Mucosa of rectum (tissue), 2 donors: ENCODE measurements around the gene EIF2S1.
"Not testable (repeated sequence)": the region's sequence is repeated elsewhere in the genome, so short reads cannot be mapped to it uniquely, and the experiment has no call there.

Experiments used
- H3K27ac ChIP-seq, 2 donors: one replicate each; pipeline ENCODE4 v1.7.0; 2013; ENCODE audit warnings: inconsistent platforms in 2 of 2, low read depth in 2 of 2, low read length in 2 of 2
- H3K27me3 ChIP-seq, 2 donors: one replicate each; pipeline ENCODE4 v1.7.0; 2013; ENCODE audit warnings: low read length in 2 of 2; ENCODE audit not compliant: control insufficient read depth in 2 of 2, insufficient read depth in 2 of 2
- H3K36me3 ChIP-seq, 2 donors: one replicate each; pipeline ENCODE4 v1.7.0; 2013; ENCODE audit warnings: low read length in 2 of 2; ENCODE audit not compliant: control insufficient read depth in 2 of 2, insufficient read depth in 2 of 2
- H3K4me1 ChIP-seq, 2 donors: one replicate each; pipeline ENCODE4 v1.7.0; 2013; ENCODE audit warnings: low read length in 2 of 2, mild to moderate bottlenecking in 1 of 2; ENCODE audit not compliant: control insufficient read depth in 2 of 2, insufficient read depth in 2 of 2
- H3K4me3 ChIP-seq, 2 donors: one replicate each; pipeline ENCODE4 v1.7.0; 2013; ENCODE audit warnings: low read length in 2 of 2
- H3K9ac ChIP-seq, 2 donors: one replicate each; pipeline ENCODE4 v1.7.0; 2013; ENCODE audit warnings: low read length in 2 of 2, low read depth in 1 of 2, mild to moderate bottlenecking in 1 of 2
- H3K9me3 ChIP-seq, 2 donors: one replicate each; pipeline ENCODE4 v1.7.0; 2013; ENCODE audit warnings: low read length in 2 of 2; ENCODE audit not compliant: control insufficient read depth in 2 of 2
- donor health status: healthy.
- donor health status: Normal muscosa, but diverticular disease.

The EIF2S1 gene

GRCh38 chr14:67409461-67409860, 49.3 kb downstream of the EIF2S1 start:
- no peak overlapping the region for H3K9ac ChIP-seq
- no peak overlapping the region for H3K27ac ChIP-seq
- H3K27me3 ChIP-seq = no peaks in the 10 kb centered on the region
- H3K4me3 ChIP-seq = no peak overlapping the region
- no peaks in the 10 kb centered on the region for H3K36me3 ChIP-seq
- peaks cover 15 to 20% of the 10 kb centered on the region in 2 donors for H3K4me1 ChIP-seq
- H3K9me3 ChIP-seq = no peaks in the 10 kb centered on the region

GRCh38 chr14:67410313-67410712, 50.2 kb downstream of the EIF2S1 start:
- no peaks in the 10 kb centered on the region for H3K27me3 ChIP-seq
- H3K4me1 ChIP-seq = peaks cover 15 to 20% of the 10 kb centered on the region in 2 donors
- H3K9ac ChIP-seq = peak overlapping the region in 1 of 2 donors; percentile 54
- no peaks in the 10 kb centered on the region for H3K36me3 ChIP-seq
- H3K9me3 ChIP-seq = no peaks in the 10 kb centered on the region
- H3K27ac ChIP-seq = peak overlapping the region; percentile 63 to 77
- H3K4me3 ChIP-seq = peak overlapping the region in 1 of 2 donors; percentile 33

GRCh38 chr14:67411370-67411769, 51.2 kb downstream of the EIF2S1 start:
- Histone ChIP-seq H3K27me3 (no peaks in the 10 kb centered on the region), H3K36me3 (no peaks in the 10 kb centered on the region), H3K9me3 (no peaks in the 10 kb centered on the region), H3K27ac (peak overlapping the region; percentile 83 to 88), H3K4me1 (peaks cover 15 to 20% of the 10 kb centered on the region in 2 donors), H3K9ac (peak overlapping the region; percentile 68 to 90), H3K4me3 (peak overlapping the region; percentile 73 to 81)

DNA sequence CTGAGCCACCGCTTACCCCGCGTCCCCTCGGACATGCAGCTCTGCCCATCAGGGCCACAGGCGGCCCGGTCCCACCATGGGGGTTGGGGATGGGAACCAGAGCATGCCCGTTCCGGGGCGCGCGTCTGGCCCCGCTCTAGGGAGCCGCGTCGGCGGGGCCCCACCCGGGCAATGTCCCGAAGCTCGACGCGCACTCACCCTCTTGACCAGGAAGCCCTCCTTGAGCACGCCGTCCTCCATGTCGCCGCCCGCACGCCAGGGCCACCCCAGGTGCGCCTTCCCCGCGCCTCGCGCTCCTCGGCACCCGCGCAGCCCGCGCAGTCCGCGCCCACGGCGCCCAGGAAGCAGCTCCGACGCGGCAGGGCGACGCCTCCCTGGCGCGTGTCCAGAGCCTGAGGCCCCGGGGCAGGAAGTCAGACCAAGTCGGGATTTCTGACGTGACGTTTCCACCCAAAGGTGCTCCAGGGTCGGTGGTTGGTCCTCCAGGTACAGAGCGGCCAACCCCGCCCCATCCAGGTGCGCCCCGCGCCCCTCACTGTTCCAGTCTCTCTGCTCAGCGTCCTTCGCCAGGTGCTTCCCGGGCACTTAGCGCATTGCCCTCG, 51.8 kb downstream of the EIF2S1 start, which contains the start of gene PLEK2:
PLEK2 (minus strand) TSS at position 346 of the 602 bp plus-strand sequence; CDS start at position 240, 106 bp downstream.
- H3K27me3 ChIP-seq = no peaks in the 10 kb centered on the region
- H3K9ac ChIP-seq = peak within 1 kb of the TSS; percentile 68 to 90
- H3K4me3 ChIP-seq = peak within 1 kb of the TSS; percentile 73 to 81
- no peaks in the 10 kb centered on the region for H3K9me3 ChIP-seq
- peak within 1 kb of the TSS; percentile 83 to 88 for H3K27ac ChIP-seq
- no peaks in the 10 kb centered on the region for H3K36me3 ChIP-seq
- peaks cover 15 to 20% of the 10 kb centered on the region in 2 donors for H3K4me1 ChIP-seq

DNA sequence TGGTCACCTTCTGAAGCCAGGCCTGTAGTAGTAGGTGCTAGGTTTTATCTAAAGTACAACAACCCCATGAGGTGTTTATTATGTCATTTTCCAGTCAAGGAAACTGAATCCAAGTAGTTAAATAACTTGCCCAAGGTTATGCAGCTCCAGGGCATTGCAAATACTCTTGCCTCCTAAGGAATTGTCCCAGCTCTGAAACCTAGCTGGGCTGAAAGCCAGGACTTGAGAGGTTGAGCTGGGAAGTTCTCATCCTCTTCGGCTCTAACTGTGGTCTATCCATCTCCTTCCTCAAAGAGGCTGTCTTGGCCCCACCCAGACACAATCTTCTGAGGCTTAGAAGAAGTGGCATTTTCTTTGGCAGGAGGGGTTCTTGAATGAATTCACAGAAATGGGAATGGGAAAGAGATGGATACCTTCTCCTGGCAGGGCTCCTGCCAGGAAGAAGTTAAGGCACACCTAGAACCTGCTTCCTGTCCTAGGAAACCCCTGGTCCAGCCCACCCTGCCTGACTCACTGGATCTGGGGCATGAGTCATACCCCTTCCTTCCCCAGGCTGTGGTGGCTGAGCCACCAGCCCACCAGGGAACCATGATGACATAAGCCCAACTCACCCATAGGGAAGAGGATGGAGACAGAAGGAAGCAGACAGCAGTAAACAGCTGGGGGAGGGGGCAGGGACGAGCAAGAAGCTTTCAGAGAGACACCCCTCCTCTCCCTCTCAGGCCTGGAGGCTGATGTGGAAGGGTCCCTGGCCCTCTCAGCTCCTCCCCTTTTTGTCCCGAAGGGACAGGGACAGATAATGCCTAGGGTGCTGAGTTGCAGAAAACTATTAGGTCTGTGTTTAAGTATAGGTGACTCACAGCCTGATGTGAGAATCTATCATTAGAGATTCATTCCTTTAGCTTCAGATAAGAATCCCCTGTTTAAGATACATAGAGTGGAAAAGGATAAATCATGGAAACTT, 54.0 kb downstream of the EIF2S1 start:
- Histone ChIP-seq H3K4me3 (no peak overlapping the region), H3K36me3 (no peaks in the 10 kb centered on the region), H3K27me3 (no peaks in the 10 kb centered on the region), H3K27ac (peak overlapping the region in 1 of 2 donors; percentile 7), H3K9ac (no peak overlapping the region), H3K9me3 (no peaks in the 10 kb centered on the region), H3K4me1 (peaks cover 16 to 30% of the 10 kb centered on the region in 2 donors)

GRCh38 chr14:67415610-67416009, 55.5 kb downstream of the EIF2S1 start:
- not testable (repeated sequence) for H3K27me3 ChIP-seq, H3K9ac ChIP-seq, H3K27ac ChIP-seq, H3K4me3 ChIP-seq, H3K36me3 ChIP-seq, H3K9me3 ChIP-seq
- peaks cover 11 to 29% of the 10 kb centered on the region in 2 donors for H3K4me1 ChIP-seq

DNA sequence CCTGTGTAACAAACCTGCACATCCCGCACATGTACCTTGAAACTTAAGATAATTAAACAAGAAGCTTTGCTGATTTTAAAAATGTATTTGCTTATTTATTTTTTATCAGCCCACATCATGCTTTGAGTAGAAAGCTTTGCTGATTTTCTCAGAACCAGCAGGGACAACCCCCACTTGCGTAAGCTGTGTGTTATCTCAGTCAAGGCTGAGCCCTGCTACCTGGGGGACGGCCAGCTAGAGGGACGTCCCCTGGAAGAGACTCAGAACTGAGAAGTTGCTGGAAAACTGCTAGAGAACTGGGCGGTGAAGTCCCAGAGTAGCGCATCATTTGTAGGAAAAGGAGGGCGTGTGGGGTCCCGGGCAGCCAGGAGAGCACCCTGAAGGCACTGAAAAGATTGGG, 56.0 kb downstream of the EIF2S1 start:
- no peak overlapping the region for H3K9ac ChIP-seq
- H3K4me3 ChIP-seq = no peak overlapping the region
- peaks cover 7 to 28% of the 10 kb centered on the region in 2 donors for H3K4me1 ChIP-seq
- H3K27me3 ChIP-seq = no peaks in the 10 kb centered on the region
- H3K9me3 ChIP-seq = no peaks in the 10 kb centered on the region
- no peak overlapping the region for H3K27ac ChIP-seq
- H3K36me3 ChIP-seq = no peaks in the 10 kb centered on the region

DNA sequence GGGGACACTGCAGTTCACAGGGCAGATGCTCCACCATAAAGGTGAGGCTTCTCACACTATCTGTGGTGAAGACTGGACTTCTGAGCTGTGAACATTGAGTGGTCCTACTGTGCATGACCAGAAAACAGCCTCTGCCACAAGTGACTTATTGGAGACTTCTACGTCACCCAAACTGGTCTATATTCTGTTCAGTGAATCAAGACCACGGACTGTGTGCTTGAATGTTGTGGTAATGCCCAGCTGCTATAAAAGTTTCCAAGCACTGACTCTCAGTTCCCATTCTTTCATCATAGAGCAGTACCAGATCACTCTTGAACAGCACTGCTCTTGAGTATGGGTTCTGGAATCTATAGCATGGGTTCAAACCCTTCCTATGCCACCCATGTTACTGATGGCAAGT, 56.7 kb downstream of the EIF2S1 start:
- peaks cover 2 to 28% of the 10 kb centered on the region in 2 donors for H3K4me1 ChIP-seq
- H3K36me3 ChIP-seq = no peaks in the 10 kb centered on the region
- no peaks in the 10 kb centered on the region for H3K9me3 ChIP-seq
- H3K27ac ChIP-seq = no peak overlapping the region
- H3K9ac ChIP-seq = no peak overlapping the region
- H3K27me3 ChIP-seq = no peaks in the 10 kb centered on the region
- no peak overlapping the region for H3K4me3 ChIP-seq

DNA sequence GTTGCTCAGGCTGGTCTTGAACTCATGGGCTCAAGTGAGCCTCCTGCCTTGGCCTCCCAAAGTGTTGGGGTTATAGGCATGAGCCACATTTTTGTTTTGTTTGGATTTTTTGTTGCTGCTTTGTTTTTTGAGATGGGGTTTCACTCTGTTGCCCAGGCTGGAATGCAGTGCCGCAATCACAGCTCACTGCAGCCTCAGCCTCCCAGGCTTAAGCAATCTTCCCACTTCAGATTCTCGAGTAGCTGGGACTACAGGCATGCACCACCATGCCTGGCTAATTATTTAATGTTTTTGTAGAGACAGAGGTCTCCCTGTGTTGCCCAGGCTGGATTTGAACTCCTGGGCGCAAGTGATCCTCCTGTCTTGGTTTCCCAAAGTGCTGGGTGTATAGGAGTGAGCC, 57.5 kb downstream of the EIF2S1 start:
- Histone ChIP-seq H3K4me3 (no peak overlapping the region), H3K4me1 (peaks cover 2 to 22% of the 10 kb centered on the region in 2 donors), H3K27ac (no peak overlapping the region), H3K9me3 (no peaks in the 10 kb centered on the region), H3K36me3 (no peaks in the 10 kb centered on the region), H3K9ac (no peak overlapping the region), H3K27me3 (no peaks in the 10 kb centered on the region)
